Measurements from ENCODE around the gene PTEN.
"Not testable (repeated sequence)": the region's sequence is repeated elsewhere in the genome, so short reads cannot be mapped to it uniquely, and the experiment has no call there.

Gene PTEN

GRCh38 chr10:87863053-87863943 is at the start of gene PTEN, which contains the start of gene KLLN:
PTEN (plus strand) TSS chr10:87863625; CDS start chr10:87864470, 845 bp downstream.
KLLN (minus strand) TSS chr10:87863533; CDS start chr10:87862487, 1,046 bp downstream.
- DNase-seq = peak; percentile 25

- no peak for DNase-seq
Observed at GRCh38 chr10:87816163-87816897, 47.1 kb upstream of the PTEN start.

GRCh38 chr10:87816898-87817608 is 46.4 kb upstream of the PTEN start:
- DNase-seq = no peak

- DNase-seq = peak; percentile 40
Observed at GRCh38 chr10:87817609-87818504, 45.6 kb upstream of the PTEN start, which contains the start of gene ATAD1. ATAD1 (minus strand) TSS chr10:87818226; CDS start chr10:87814599, 3,627 bp downstream.

GRCh38 chr10:87818505-87819288 is 44.7 kb upstream of the PTEN start:
- DNase-seq = peak; percentile 6

- DNase-seq = no peak
Observed at GRCh38 chr10:87819289-87819585, 44.2 kb upstream of the PTEN start.

GRCh38 chr10:87826653-87827052 is 36.8 kb upstream of the PTEN start:
- DNase-seq = no peak

- no peak for DNase-seq
Observed at GRCh38 chr10:87827681-87828080, 35.7 kb upstream of the PTEN start.

GRCh38 chr10:87829051-87829450 is 34.4 kb upstream of the PTEN start:
- DNase-seq = not testable (repeated sequence)

GRCh38 chr10:87829986-87830729 is 33.3 kb upstream of the PTEN start:
- DNase-seq = no peak

GRCh38 chr10:87836098-87836497 is 27.3 kb upstream of the PTEN start:
- DNase-seq = no peak

- no peak for DNase-seq
Observed at GRCh38 chr10:87837445-87837844, 26.0 kb upstream of the PTEN start.

GRCh38 chr10:87838650-87839049 is 24.8 kb upstream of the PTEN start:
- DNase-seq = no peak

GRCh38 chr10:87841186-87841585 is 22.2 kb upstream of the PTEN start:
- no peak for DNase-seq

GRCh38 chr10:87842220-87842641 is 21.2 kb upstream of the PTEN start:
- DNase-seq = no peak

- no peak for DNase-seq
Observed at GRCh38 chr10:87842776-87843497, 20.5 kb upstream of the PTEN start.

- DNase-seq = no peak
Observed at GRCh38 chr10:87843714-87844113, 19.7 kb upstream of the PTEN start.

- DNase-seq = no peak
Observed at GRCh38 chr10:87844837-87845623, 18.4 kb upstream of the PTEN start.

- no peak for DNase-seq
Observed at GRCh38 chr10:87845624-87845998, 17.8 kb upstream of the PTEN start.
